ENCODE data around the gene PIGV. TPM values are rescaled to one million over a fixed set of nuclear protein-coding genes. Genes with fewer than 3 reads are reported as not detected.
A peak's percentile ranks its signal among the peaks of the same experiment; 100 is the strongest.

The PIGV gene
- total RNA-seq, 1 experiment from 2014 or later, result 30.8 TPM

DNA sequence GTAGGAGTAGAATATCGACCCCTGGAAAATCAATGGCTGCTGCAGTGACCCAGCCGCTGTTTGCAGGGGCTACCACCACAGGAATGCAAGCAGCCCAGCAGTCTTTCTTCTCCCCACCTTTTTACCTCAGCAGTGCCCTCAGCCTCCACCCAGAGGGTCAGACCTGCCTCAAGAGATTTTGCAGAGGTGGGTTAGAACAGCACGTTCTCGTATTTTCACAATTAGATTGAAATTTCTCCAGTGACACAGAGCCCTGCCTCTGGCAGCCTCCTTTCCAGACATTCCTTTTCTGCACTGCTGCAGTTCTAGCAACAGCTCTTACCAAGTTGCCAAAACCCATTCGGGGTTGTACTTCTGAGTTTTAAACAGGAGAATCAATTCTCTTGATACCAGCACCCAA, 38.3 kb upstream of the PIGV start:
- BruUV-seq (replicated peaks), result no TSS peak
- 0 out of 2 replicates have a peak, but pooled peaks cover 8% of the 10 kb centered on the region for H3K36me3 ChIP-seq (ENCODE audit: low read depth)
- no peaks in the 10 kb centered on the region for H3K9me3 ChIP-seq (ENCODE audit: insufficient read depth, low read depth)
- no peak for DNase-seq
- CTCF ChIA-PET, result no interaction called here
- intact Hi-C loops (cut with micrococcal nuclease; ENCODE audit: unreplicated experiment), result no loop called here
- no peaks in the 10 kb centered on the region for H3K9me2 ChIP-seq (ENCODE audit: insufficient read depth)
- H3K4me3 ChIP-seq, result no peak overlapping the region
- no peak overlapping the region for H2AFZ ChIP-seq
- H3K4me1 ChIP-seq (replicated peaks; ENCODE audit: insufficient read depth), result peaks cover 34% of the 10 kb centered on the region
- H3F3A ChIP-seq (ENCODE audit: insufficient read depth, low read depth), result peaks cover 24% of the 10 kb centered on the region
- TF ChIP-seq, protein P1, sequence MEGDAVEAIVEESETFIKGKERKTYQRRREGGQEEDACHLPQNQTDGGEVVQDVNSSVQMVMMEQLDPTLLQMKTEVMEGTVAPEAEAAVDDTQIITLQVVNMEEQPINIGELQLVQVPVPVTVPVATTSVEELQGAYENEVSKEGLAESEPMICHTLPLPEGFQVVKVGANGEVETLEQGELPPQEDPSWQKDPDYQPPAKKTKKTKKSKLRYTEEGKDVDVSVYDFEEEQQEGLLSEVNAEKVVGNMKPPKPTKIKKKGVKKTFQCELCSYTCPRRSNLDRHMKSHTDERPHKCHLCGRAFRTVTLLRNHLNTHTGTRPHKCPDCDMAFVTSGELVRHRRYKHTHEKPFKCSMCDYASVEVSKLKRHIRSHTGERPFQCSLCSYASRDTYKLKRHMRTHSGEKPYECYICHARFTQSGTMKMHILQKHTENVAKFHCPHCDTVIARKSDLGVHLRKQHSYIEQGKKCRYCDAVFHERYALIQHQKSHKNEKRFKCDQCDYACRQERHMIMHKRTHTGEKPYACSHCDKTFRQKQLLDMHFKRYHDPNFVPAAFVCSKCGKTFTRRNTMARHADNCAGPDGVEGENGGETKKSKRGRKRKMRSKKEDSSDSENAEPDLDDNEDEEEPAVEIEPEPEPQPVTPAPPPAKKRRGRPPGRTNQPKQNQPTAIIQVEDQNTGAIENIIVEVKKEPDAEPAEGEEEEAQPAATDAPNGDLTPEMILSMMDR (conservative IDR thresholded peaks at IDR 0.05), result no peak
- no peak for TF ChIP-seq EZH2 (IDR thresholded peaks at IDR 0.05; ENCODE audit: low read depth)
- H4K20me1 ChIP-seq (ENCODE audit: insufficient read depth), result no peaks in the 10 kb centered on the region
- H3K27ac ChIP-seq, result no peak overlapping the region
- H3K4me2 ChIP-seq, result no peak overlapping the region
- POLR2A ChIA-PET (ENCODE audit: unreplicated experiment), result no interaction called here
- no peaks in the 10 kb centered on the region for H3K27me3 ChIP-seq (ENCODE audit: insufficient read depth, low read depth)
- peaks cover 6% of the 10 kb centered on the region; the same call in 1 of the 2 replicates for H3K79me2 ChIP-seq (ENCODE audit: low read depth)

GRCh38 chr1:26750428-26750827, 37.3 kb upstream of the PIGV start:
- no peak overlapping the region for H2AFZ ChIP-seq
- no peaks in the 10 kb centered on the region for H4K20me1 ChIP-seq (ENCODE audit: insufficient read depth)
- ChIA-PET CTCF (no interaction called here), POLR2A (ENCODE audit: unreplicated experiment) (no interaction called here)
- BruUV-seq (replicated peaks), result no TSS peak
- 0 out of 2 replicates have a peak, but pooled peaks cover 8% of the 10 kb centered on the region for H3K36me3 ChIP-seq (ENCODE audit: low read depth)
- TF ChIP-seq, protein P1 (conservative IDR thresholded peaks at IDR 0.05), result no peak
- no peak for TF ChIP-seq EZH2 (IDR thresholded peaks at IDR 0.05; ENCODE audit: low read depth)
- H3K9me3 ChIP-seq (ENCODE audit: insufficient read depth, low read depth), result no peaks in the 10 kb centered on the region
- no peaks in the 10 kb centered on the region for H3K9me2 ChIP-seq (ENCODE audit: insufficient read depth)
- DNase-seq, result no peak
- H3K27me3 ChIP-seq (ENCODE audit: insufficient read depth, low read depth), result no peaks in the 10 kb centered on the region
- peaks cover 43% of the 10 kb centered on the region for H3K4me1 ChIP-seq (replicated peaks; ENCODE audit: insufficient read depth)
- H3K27ac ChIP-seq, result no peak overlapping the region
- peaks cover 34% of the 10 kb centered on the region for H3F3A ChIP-seq (ENCODE audit: insufficient read depth, low read depth)
- H3K4me3 ChIP-seq, result no peak overlapping the region
- intact Hi-C loops (cut with micrococcal nuclease; ENCODE audit: unreplicated experiment), result loop anchor here (5.0 kb wide), 1 partner anchor 58 kb away; no protein-coding TSS in a partner anchor
- H3K79me2 ChIP-seq (ENCODE audit: low read depth), result peaks cover 13% of the 10 kb centered on the region
- H3K4me2 ChIP-seq, result no peak overlapping the region

DNA sequence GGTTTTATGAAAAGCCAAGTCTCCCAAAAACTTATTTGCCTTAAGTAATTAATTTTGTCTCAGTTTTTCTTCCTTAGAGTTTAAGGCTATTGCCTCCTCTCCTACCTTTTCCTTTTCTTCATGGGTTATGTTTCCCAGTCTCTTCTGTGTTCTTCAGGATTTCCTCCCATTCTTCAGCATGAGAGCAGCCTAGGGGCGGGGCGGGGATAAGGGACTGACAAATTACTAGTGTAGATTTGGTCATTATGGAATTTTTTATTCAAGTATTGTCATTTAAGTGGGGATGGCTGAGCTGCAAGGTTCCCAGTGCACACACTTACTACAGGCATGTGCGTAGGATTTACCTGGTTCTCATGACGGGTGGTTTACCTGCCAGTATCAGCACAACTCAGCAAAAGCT, 35.2 kb upstream of the PIGV start:
- Histone ChIP-seq H3K27me3 (ENCODE audit: insufficient read depth, low read depth) (no peaks in the 10 kb centered on the region), H3K27ac (peak overlapping the region; percentile 84), H4K20me1 (ENCODE audit: insufficient read depth) (no peaks in the 10 kb centered on the region), H3K36me3 (ENCODE audit: low read depth) (0 out of 2 replicates have a peak, but pooled peaks cover 5% of the 10 kb centered on the region), H3F3A (ENCODE audit: insufficient read depth, low read depth) (peaks cover 37% of the 10 kb centered on the region), H3K4me3 (no peak overlapping the region), H3K9me3 (ENCODE audit: insufficient read depth, low read depth) (no peaks in the 10 kb centered on the region), H2AFZ (no peak overlapping the region), H3K9me2 (ENCODE audit: insufficient read depth) (no peaks in the 10 kb centered on the region), H3K4me2 (peak overlapping the region; percentile 69), H3K79me2 (ENCODE audit: low read depth) (peaks cover 32% of the 10 kb centered on the region), H3K4me1 (replicated peaks; ENCODE audit: insufficient read depth) (peaks cover 45% of the 10 kb centered on the region)
- POLR2A ChIA-PET (ENCODE audit: unreplicated experiment), result no interaction called here
- DNase-seq, result no peak
- TF ChIP-seq EZH2 (IDR thresholded peaks at IDR 0.05; ENCODE audit: low read depth), result no peak
- TF ChIP-seq, protein P1 (conservative IDR thresholded peaks at IDR 0.05), result no peak
- CTCF ChIA-PET, result no interaction called here
- intact Hi-C loops (cut with micrococcal nuclease; ENCODE audit: unreplicated experiment), result loop anchor here (5.0 kb wide), 1 partner anchor 60 kb away; no protein-coding TSS in a partner anchor
- BruUV-seq (replicated peaks), result no TSS peak

Data from PC-9 (cell line).